PC-9 (cell line): ENCODE results near the gene ALDH6A1.

Source experiments
- EZH2 ChIP-seq: fragments of 200-600 bp; sonication (generic); IDR thresholded peaks from 2 replicates; pipeline ENCODE4 v1.8.0; 2017; ENCODE audit warnings: antibody characterized with exemption, low read depth
- TF ChIP-seq, protein P1 (sequence below): fragments of 200-600 bp; sonication (generic); conservative IDR thresholded peaks from 2 replicates; pipeline ENCODE4 v1.6.1; 2017; ENCODE audit warnings: mixed run types, antibody characterized with exemption, mild to moderate bottlenecking, moderate library complexity

DNA sequence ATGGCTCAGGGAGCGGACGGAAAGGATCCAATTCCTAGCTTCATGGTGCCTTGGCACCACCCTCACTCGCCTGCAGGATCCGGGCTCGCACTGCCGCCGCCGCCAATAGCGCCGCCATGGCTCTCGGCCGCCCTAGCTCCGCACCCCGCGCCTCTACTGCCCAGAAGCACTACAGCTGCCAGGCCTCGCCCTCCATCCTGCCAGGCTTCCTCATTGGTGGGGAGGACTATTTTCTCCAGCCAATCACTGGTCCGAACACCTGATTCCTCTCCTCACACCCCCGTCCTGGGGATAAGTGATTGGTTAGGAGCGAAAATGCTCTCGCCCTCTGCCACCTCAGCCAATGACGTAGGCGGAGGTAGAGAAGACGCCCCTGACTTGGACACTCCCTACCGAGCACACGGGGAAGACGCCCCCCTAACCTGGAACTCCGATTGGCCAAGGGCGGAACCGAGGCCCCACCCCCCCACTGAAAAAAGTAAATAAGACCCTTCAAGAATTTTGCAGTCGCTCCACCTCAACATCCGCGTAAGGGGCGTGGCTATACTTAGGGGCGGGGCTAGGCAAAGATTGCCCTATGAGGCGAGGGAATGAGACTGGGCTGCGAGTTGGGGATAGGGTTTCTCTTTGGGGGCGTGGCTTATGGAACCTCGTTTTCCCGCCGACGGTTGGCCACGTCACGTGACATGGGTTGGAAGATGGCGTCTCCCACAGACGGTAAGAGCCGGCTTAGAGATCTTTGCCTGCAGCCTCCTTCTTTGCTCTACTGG is at the start of gene ALDH6A1, which contains the start of gene LIN52:
- TF ChIP-seq, protein P1, sequence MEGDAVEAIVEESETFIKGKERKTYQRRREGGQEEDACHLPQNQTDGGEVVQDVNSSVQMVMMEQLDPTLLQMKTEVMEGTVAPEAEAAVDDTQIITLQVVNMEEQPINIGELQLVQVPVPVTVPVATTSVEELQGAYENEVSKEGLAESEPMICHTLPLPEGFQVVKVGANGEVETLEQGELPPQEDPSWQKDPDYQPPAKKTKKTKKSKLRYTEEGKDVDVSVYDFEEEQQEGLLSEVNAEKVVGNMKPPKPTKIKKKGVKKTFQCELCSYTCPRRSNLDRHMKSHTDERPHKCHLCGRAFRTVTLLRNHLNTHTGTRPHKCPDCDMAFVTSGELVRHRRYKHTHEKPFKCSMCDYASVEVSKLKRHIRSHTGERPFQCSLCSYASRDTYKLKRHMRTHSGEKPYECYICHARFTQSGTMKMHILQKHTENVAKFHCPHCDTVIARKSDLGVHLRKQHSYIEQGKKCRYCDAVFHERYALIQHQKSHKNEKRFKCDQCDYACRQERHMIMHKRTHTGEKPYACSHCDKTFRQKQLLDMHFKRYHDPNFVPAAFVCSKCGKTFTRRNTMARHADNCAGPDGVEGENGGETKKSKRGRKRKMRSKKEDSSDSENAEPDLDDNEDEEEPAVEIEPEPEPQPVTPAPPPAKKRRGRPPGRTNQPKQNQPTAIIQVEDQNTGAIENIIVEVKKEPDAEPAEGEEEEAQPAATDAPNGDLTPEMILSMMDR = 0 out of 2 replicates have a peak, but pooled peaks have one; percentile 28
- no peak for TF ChIP-seq EZH2
